ENCODE measurements around the gene MS4A8.
A peak's percentile ranks its signal among the peaks of the same experiment; 100 is the strongest.
"Not testable (repeated sequence)": the region's sequence is repeated elsewhere in the genome, so short reads cannot be mapped to it uniquely, and the experiment has no call there.

The MS4A8 gene

GRCh38 chr11:60725592-60725991, 26.2 kb downstream of the MS4A8 start:
- no peak for DNase-seq

- DNase-seq = no peak
Observed at GRCh38 chr11:60731586-60731985, 32.2 kb downstream of the MS4A8 start.

- DNase-seq = no peak
Observed at GRCh38 chr11:60734279-60734678, 34.9 kb downstream of the MS4A8 start.

- DNase-seq = no peak
Observed at GRCh38 chr11:60739114-60739513, 39.7 kb downstream of the MS4A8 start.

- DNase-seq = no peak
Observed at GRCh38 chr11:60740573-60740972, 41.2 kb downstream of the MS4A8 start.

- no peak for DNase-seq
Observed at GRCh38 chr11:60741421-60741820, 42.0 kb downstream of the MS4A8 start.

- no peak for DNase-seq
Observed at GRCh38 chr11:60743058-60743457, 43.6 kb downstream of the MS4A8 start.

- no peak for DNase-seq
Observed at GRCh38 chr11:60744114-60744513, 44.7 kb downstream of the MS4A8 start.

- no peak for DNase-seq
Observed at GRCh38 chr11:60747359-60747873, 48.0 kb downstream of the MS4A8 start.

- no peak for DNase-seq
Observed at GRCh38 chr11:60748225-60748624, 48.8 kb downstream of the MS4A8 start.

GRCh38 chr11:60748821-60749220, 49.4 kb downstream of the MS4A8 start:
- no peak for DNase-seq

GRCh38 chr11:60750911-60751310, 51.5 kb downstream of the MS4A8 start:
- DNase-seq = no peak

- DNase-seq = no peak
Observed at GRCh38 chr11:60753309-60753708, 53.9 kb downstream of the MS4A8 start.

GRCh38 chr11:60754887-60755286, 55.5 kb downstream of the MS4A8 start:
- DNase-seq = no peak

GRCh38 chr11:60756307-60757032, 57.1 kb downstream of the MS4A8 start, which contains the start of gene MS4A15:
Gene MS4A15, plus strand, starts transcription at chr11:60756867. Its CDS starts 6,867 bp downstream, at chr11:60763734.
- DNase-seq = peak; percentile 9

GRCh38 chr11:60757231-60757800, 57.9 kb downstream of the MS4A8 start:
- no peak for DNase-seq

GRCh38 chr11:60758671-60759070, 59.3 kb downstream of the MS4A8 start:
- not testable (repeated sequence) for DNase-seq

- not testable (repeated sequence) for DNase-seq
Observed at GRCh38 chr11:60759438-60760225, 60.2 kb downstream of the MS4A8 start.

GRCh38 chr11:60761436-60762190, 62.2 kb downstream of the MS4A8 start:
- DNase-seq = no peak

GRCh38 chr11:60762851-60763691, 63.7 kb downstream of the MS4A8 start:
- DNase-seq = no peak

GRCh38 chr11:60763692-60764369, 64.4 kb downstream of the MS4A8 start:
- DNase-seq = no peak
